ENCODE results near the gene THADA.

GRCh38 chr2:43391201-43391877, 204.5 kb downstream of the THADA start:
- TF ChIP-seq CTCF (IDR thresholded peaks at IDR 0.05) (no peak), POLR2AphosphoS5 (IDR thresholded peaks at IDR 0.05) (no peak)
